NCI-H2107 (cell line): Measurements from ENCODE around the gene AGAP1.
"Not testable (repeated sequence)": the region's sequence is repeated elsewhere in the genome, so short reads cannot be mapped to it uniquely, and the experiment has no call there.

Experiments
- DNase-seq: peaks from one replicate; lab custom pipeline; 2025; lab: John Stamatoyannopoulos, UW

The AGAP1 gene

GRCh38 chr2:236124182-236124893, 630.5 kb downstream of the AGAP1 start:
- no peak for DNase-seq

GRCh38 chr2:236125541-236125940, 631.7 kb downstream of the AGAP1 start:
- DNase-seq = no peak

- DNase-seq = no peak
These were observed 633.2 kb downstream of the AGAP1 start for GRCh38 chr2:236127010-236127409.

- no peak for DNase-seq
These were observed 634.5 kb downstream of the AGAP1 start for GRCh38 chr2:236128321-236128720.

GRCh38 chr2:236129935-236130334, 636.1 kb downstream of the AGAP1 start:
- no peak for DNase-seq

GRCh38 chr2:236130349-236130998, 636.6 kb downstream of the AGAP1 start:
- no peak for DNase-seq

GRCh38 chr2:236131073-236131692, 637.3 kb downstream of the AGAP1 start:
- no peak for DNase-seq

- no peak for DNase-seq
These were observed 639.7 kb downstream of the AGAP1 start for GRCh38 chr2:236133410-236134012.

- no peak for DNase-seq
These were observed 642.7 kb downstream of the AGAP1 start for GRCh38 chr2:236136538-236136937.

- DNase-seq = no peak
These were observed 643.2 kb downstream of the AGAP1 start for GRCh38 chr2:236137066-236137465.

GRCh38 chr2:236141616-236142015, 647.8 kb downstream of the AGAP1 start:
- not testable (repeated sequence) for DNase-seq

- no peak for DNase-seq
These were observed 650.0 kb downstream of the AGAP1 start for GRCh38 chr2:236143811-236144210.

- DNase-seq = no peak
These were observed 652.6 kb downstream of the AGAP1 start for GRCh38 chr2:236146436-236146835.

GRCh38 chr2:236155406-236155805, 661.6 kb downstream of the AGAP1 start:
- no peak for DNase-seq

- no peak for DNase-seq
These were observed 662.4 kb downstream of the AGAP1 start for GRCh38 chr2:236156095-236156859.

- no peak for DNase-seq
These were observed 663.0 kb downstream of the AGAP1 start for GRCh38 chr2:236156860-236157194.

- no peak for DNase-seq
These were observed 663.5 kb downstream of the AGAP1 start for GRCh38 chr2:236157366-236157765.

GRCh38 chr2:236157815-236158498, 664.1 kb downstream of the AGAP1 start:
- DNase-seq = no peak

- DNase-seq = no peak
These were observed 665.3 kb downstream of the AGAP1 start for GRCh38 chr2:236158969-236159777.

- DNase-seq = no peak
These were observed 665.9 kb downstream of the AGAP1 start for GRCh38 chr2:236159778-236160170.
